ENCODE data around the gene TRIM37.
"Not testable (repeated sequence)": the region's sequence is repeated elsewhere in the genome, so short reads cannot be mapped to it uniquely, and the experiment has no call there.

Gene TRIM37

DNA sequence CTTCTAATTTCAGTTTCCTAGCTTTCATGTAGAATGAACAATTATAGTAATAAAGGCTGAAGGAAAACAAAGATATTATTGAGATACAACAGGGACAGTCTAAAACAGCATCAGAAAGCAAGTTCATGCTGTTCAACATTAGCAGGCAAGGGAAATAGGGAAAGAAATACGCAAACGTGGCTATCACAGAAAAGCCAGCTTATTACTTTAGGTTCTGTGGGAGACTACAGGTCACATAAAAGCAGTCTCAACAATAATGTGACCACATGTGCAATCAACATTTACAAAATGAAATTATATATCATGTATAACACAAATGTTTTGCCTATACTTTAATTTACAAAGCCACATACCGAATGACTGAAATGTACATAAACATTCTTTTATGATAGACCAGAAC lies 4.9 kb upstream of the TRIM37 start:
- no peak for DNase-seq

GRCh38 chr17:59110973-59111372 lies 4.3 kb upstream of the TRIM37 start:
- DNase-seq: no peak

DNA sequence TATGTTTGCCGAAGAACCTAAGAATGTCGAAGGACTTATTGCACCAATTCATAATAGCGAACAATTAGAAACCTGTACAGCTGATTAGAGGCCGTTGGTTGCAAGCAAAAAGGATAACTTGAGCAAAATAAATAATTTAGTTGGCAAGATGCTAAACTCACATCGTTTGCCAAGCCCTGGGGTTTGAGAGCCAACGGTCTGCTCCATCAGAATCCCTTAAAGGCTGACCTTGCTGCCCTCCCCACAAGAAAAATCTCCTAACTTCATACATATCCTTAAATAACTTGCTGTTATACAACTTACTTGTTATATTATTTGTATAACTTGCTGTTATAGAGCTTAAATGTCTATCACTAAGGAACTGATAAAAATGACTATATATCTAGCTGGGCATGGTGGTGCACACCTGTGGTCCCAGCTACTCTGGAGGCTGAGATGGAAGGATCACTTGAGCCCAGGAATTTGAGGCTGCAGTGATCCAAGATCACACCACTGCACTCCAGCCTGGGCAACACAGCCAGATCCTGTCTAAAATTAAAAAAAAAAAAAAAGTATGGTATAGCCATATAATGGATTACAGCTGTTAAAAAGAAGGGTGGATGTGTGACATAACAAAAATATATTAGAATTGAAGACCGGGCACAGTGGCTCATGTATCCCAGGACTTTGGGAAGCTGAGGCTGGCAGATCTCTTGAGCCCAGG lies 1.9 kb upstream of the TRIM37 start:
- no peak for DNase-seq

- DNase-seq: no peak
These were observed 608 bp upstream of the TRIM37 start for GRCh38 chr17:59107306-59107670.

- no peak for DNase-seq
These were observed 723 bp downstream of the TRIM37 start for GRCh38 chr17:59105852-59106462.

GRCh38 chr17:59101178-59101577 lies 5.5 kb downstream of the TRIM37 start:
- no peak for DNase-seq

DNA sequence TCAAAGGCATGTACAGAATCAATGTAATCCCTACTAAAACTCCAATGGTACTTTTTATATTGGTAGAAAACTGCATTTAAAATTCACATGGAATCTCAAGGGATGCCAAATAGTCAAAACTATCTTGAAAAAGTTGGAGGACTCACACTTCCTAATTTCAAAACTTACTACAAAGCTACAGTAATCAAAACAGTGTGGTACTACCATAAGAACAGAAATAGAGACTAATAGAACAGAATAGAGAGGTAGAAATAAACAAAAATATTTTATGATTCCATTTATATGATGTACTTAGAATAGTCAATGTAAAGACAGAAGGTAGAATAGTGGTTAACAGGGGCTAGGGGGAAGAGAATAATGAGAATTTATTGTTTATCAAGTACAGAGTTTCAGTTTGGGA lies 8.8 kb downstream of the TRIM37 start:
- no peak for DNase-seq

- DNase-seq: no peak
These were observed 11.7 kb downstream of the TRIM37 start for GRCh38 chr17:59094861-59095530.

- no peak for DNase-seq
These were observed 12.9 kb downstream of the TRIM37 start for GRCh38 chr17:59093702-59094231.

DNA sequence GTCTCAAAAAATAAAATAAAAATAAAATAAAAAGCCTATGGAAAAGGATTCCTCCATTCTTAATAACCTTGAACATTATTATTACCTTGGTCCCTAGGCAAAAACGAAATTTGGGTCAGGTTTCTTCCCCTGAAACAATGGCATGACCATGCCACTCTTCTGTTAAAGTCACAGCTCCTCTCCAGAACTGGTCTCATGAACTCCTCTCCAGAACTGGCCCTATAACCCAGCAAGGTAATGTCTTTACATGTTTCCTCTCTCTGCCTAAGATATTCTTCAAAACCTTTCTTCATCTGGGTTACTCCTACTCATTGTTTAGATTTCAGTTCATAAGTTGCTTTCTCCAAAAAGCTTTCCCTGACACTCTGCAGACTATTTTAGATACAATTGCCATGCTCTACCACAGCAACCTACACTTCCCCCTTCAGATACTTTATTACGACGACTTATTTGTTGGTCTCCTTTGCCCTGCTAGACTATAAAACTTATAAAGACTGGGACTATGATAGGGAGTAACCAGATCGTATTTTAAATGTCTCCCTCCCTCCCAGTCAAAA lies 13.5 kb downstream of the TRIM37 start:
- DNase-seq: no peak

GRCh38 chr17:59090593-59090992 lies 16.1 kb downstream of the TRIM37 start:
- not testable (repeated sequence) for DNase-seq

DNA sequence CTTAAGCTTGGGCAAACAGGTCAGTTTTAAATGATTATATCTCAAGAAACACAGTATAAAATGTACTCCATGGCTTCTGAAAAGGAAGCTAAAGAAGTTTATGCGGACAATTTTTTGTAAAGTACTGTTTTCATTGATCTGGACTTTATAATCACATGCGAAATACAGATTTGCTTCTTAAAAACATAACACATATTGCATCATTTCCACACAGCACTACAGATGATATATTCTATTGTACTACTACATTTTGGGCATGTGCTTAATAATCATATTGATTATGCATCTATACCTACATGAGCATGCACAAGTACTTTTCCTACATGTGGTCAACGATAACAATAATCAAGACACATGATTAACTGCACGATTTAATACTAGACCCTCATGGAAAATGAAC lies 22.5 kb downstream of the TRIM37 start:
- DNase-seq: no peak

GRCh38 chr17:59074494-59074893 lies 32.2 kb downstream of the TRIM37 start:
- no peak for DNase-seq

- DNase-seq: no peak
These were observed 32.7 kb downstream of the TRIM37 start for GRCh38 chr17:59073972-59074371.

DNA sequence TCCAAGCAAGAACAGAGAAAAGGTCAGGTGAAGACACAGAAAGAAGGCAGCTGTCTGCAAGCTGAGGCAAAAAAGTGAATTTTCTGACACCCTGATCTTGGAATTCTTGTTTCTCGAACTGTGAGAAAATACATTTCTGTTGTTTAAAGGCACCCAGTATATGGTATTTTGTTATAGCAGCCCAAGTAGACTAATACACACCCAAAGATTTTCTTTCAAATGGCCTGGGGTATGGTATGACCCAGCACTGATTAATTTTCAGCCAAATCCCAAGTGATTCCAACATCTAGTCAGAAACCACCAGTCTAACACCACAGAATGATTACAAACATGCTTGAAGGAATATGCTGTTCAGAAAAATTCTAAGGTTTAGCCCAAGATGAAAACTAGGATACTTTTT lies 36.8 kb downstream of the TRIM37 start:
- no peak for DNase-seq

- no peak for DNase-seq
These were observed 38.9 kb downstream of the TRIM37 start for GRCh38 chr17:59067756-59068155.

DNA sequence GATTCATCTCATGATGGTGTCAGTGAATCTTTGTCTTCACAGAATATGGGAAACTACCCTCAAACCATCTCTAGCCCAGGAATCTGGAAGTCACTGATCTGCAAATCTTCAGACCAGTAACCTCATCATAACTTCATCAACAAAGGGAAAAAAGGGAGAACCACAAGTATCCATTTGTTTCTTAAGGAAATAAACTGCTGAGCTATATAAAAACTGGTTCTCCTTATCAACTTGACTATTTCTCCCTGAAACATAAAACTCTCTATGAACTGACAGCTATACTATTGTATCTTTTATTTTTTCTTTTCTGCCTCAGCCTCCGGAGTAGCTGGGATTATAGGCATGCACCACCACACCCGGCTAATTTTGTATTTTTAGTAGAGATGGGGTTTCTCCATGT lies 39.3 kb downstream of the TRIM37 start:
- DNase-seq: no peak

DNA sequence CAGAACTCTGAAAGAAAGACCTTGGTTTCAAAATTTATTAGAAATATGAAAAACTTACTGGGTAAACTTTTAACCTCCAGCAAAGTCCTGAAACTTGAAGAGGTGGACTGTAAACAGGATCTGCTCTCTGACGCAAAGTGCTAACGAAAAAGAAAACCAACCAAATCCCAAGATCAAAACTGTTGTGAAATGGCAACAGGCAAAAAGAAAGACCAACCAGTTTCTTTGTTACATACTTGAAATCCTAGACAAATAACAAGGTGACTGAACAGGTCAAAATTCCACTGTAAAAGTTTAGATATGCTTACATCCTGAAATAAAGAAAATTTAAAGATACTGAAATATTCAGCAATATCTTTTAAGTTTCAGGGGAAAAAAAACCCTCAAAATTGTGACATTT lies 44.2 kb downstream of the TRIM37 start:
- no peak for DNase-seq

DNA sequence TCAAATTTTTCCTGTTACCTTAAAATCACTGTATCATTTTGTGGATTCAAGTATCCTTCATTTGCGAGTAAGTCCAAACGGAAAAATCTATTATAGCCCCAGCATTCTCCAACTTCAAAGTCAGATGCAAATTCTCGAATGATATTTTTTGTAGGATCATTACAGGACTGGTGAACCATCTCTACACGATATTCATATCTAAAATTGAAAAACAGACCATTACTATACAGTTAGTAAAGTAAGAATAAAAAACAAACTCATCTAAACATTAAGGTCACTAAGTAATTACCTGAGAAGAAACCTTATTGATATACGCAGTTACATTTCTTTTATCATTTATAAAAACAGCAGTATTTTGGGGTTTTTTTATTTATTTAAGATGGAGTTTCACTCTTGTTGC lies 49.8 kb downstream of the TRIM37 start:
- no peak for DNase-seq

DNA sequence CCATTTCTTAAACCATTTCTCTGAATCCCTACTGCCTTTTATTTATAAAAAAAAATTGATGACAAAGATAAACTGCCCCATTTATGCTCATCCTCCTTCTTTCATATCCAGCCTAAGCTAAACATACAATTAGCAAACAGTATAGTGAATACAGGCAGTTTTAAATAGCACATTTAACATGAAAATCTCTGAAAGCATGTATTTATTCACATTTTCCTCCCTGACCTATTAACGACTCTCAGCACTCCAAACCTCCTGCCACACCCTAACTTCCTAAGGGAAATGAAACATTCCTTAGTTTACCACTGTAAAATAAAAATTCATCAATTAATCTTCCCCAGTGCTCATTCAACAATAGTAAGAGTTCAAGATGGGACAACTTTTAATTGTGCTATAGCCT lies 56.9 kb downstream of the TRIM37 start:
- no peak for DNase-seq

- no peak for DNase-seq
These were observed 59.1 kb downstream of the TRIM37 start for GRCh38 chr17:59047616-59048015.

DNA sequence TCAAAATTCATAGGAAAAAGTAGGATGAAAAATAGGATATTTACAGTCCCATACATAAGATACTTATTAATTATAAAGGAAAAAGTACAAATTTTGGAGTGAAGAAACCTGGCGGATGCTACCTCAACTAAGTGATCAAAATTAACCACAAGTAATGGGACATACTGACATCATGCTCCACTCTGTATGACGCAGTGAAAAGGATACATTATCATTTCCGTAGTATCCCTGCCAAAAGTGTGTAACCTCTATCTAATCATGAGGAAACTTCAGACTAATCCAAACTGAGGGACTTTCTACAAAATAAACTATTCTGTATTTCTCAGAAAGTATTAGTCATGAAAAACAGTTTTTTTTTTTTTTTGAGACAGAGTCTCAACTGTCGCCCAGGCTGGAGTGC lies 60.5 kb downstream of the TRIM37 start:
- DNase-seq: no peak

GRCh38 chr17:59038734-59039133 lies 67.9 kb downstream of the TRIM37 start:
- DNase-seq: no peak

DNA sequence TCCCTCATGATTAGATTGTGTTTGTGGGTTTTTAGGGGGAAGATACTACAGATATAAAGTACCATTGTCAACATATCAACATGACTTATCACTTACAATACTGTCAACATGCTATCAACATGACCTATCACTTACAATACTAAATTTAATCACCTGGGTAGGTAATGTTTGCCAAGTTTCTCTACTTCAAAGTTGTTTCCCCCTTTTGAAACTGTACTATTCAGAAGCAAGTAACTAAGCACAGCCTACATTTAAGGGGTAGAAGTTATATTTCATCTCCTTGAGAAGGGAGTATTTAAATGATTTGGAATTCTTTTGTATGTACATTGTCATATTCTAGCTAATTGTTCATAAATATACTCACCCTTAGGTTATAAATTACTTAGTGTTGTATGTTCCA lies 68.7 kb downstream of the TRIM37 start:
- no peak for DNase-seq
